ENCODE data around the gene MLEC. TPM values are rescaled to one million over a fixed set of nuclear protein-coding genes. Genes with fewer than 3 reads are reported as not detected.

Gene MLEC
- total RNA-seq, 2 experiments from 2014 or later: 74.5 to 96.2 TPM

- ATAC-seq (no peak), DNase-seq (no peak)
- Mint-ChIP-seq H3K4me3 (peak overlapping the region; percentile 88), H3K4me1 (peaks cover 60% of the 10 kb centered on the region), H3K36me3 (peaks cover 2% of the 10 kb centered on the region), H3K27ac (peak overlapping the region; percentile 76), H3K9me3 (ENCODE audit: low read depth) (no peaks in the 10 kb centered on the region), H3K27me3 (no peaks in the 10 kb centered on the region)
- CTCF ChIA-PET: interaction anchor here (1.0 to 7.4 kb wide), 9 partner anchors 15 to 387 kb away, joined by 3 to 55 read pairs (median 3); partner anchors contain the start of gene UNC119B
Observed at GRCh38 chr12:120688527-120689071, 1.6 kb downstream of the MLEC start.

GRCh38 chr12:120689397-120690082 is 2.6 kb downstream of the MLEC start:
- H3K27ac Mint-ChIP-seq: no peak overlapping the region
- ATAC-seq: no peak
- H3K9me3 Mint-ChIP-seq (ENCODE audit: low read depth): no peaks in the 10 kb centered on the region
- peaks cover 57% of the 10 kb centered on the region for H3K4me1 Mint-ChIP-seq
- peaks cover 8% of the 10 kb centered on the region for H3K36me3 Mint-ChIP-seq
- CTCF ChIA-PET: interaction anchor here (1.2 to 7.4 kb wide), 2 partner anchors 9 to 41 kb away, joined by 3 to 55 read pairs; no protein-coding TSS in a partner anchor
- no peak for DNase-seq
- H3K4me3 Mint-ChIP-seq: peak overlapping the region; percentile 88
- no peaks in the 10 kb centered on the region for H3K27me3 Mint-ChIP-seq

GRCh38 chr12:120690083-120690450 is 3.1 kb downstream of the MLEC start:
- no peak overlapping the region for H3K4me3 Mint-ChIP-seq
- no peaks in the 10 kb centered on the region for H3K27me3 Mint-ChIP-seq
- DNase-seq (no peak), ATAC-seq (no peak)
- peaks cover 52% of the 10 kb centered on the region for H3K4me1 Mint-ChIP-seq
- CTCF ChIA-PET: interaction anchor here (0.7 to 7.4 kb wide), 3 partner anchors 9 to 282 kb away, joined by 3 to 55 read pairs (median 3); no protein-coding TSS in a partner anchor
- peaks cover 13% of the 10 kb centered on the region for H3K36me3 Mint-ChIP-seq
- H3K9me3 Mint-ChIP-seq (ENCODE audit: low read depth): no peaks in the 10 kb centered on the region
- no peak overlapping the region for H3K27ac Mint-ChIP-seq

GRCh38 chr12:120690978-120691377 is 4.0 kb downstream of the MLEC start:
- H3K9me3 Mint-ChIP-seq (ENCODE audit: low read depth): no peaks in the 10 kb centered on the region
- H3K27ac Mint-ChIP-seq: peak overlapping the region; percentile 20
- ATAC-seq (no peak), DNase-seq (no peak)
- CTCF ChIA-PET: interaction anchor here (7.4 kb wide), 1 partner anchor 43 kb away, joined by 55 read pairs; no protein-coding TSS in a partner anchor
- no peaks in the 10 kb centered on the region for H3K27me3 Mint-ChIP-seq
- H3K4me3 Mint-ChIP-seq: no peak overlapping the region
- peaks cover 18% of the 10 kb centered on the region for H3K36me3 Mint-ChIP-seq
- peaks cover 47% of the 10 kb centered on the region for H3K4me1 Mint-ChIP-seq

- Mint-ChIP-seq H3K4me3 (no peak overlapping the region), H3K9me3 (ENCODE audit: low read depth) (no peaks in the 10 kb centered on the region), H3K4me1 (peaks cover 47% of the 10 kb centered on the region), H3K27me3 (no peaks in the 10 kb centered on the region), H3K36me3 (peaks cover 30% of the 10 kb centered on the region), H3K27ac (peak overlapping the region; percentile 16)
- CTCF ChIA-PET: interaction anchor here (7.4 kb wide), 1 partner anchor 44 kb away, joined by 55 read pairs; no protein-coding TSS in a partner anchor
- DNase-seq (no peak), ATAC-seq (no peak)
Observed at GRCh38 chr12:120692524-120693033, 5.6 kb downstream of the MLEC start.

- H3K4me1 Mint-ChIP-seq: peaks cover 38% of the 10 kb centered on the region
- no peaks in the 10 kb centered on the region for H3K9me3 Mint-ChIP-seq (ENCODE audit: low read depth)
- ATAC-seq (no peak), DNase-seq (no peak)
- H3K27ac Mint-ChIP-seq: no peak overlapping the region
- H3K4me3 Mint-ChIP-seq: no peak overlapping the region
- CTCF ChIA-PET: no interaction called here
- H3K27me3 Mint-ChIP-seq: no peaks in the 10 kb centered on the region
- peaks cover 31% of the 10 kb centered on the region for H3K36me3 Mint-ChIP-seq
Observed at GRCh38 chr12:120693848-120694247, 6.9 kb downstream of the MLEC start.

- Mint-ChIP-seq H3K36me3 (peaks cover 33% of the 10 kb centered on the region), H3K4me1 (peaks cover 12% of the 10 kb centered on the region), H3K27me3 (no peaks in the 10 kb centered on the region), H3K9me3 (ENCODE audit: low read depth) (no peaks in the 10 kb centered on the region), H3K27ac (no peak overlapping the region), H3K4me3 (no peak overlapping the region)
- DNase-seq: no peak
- CTCF ChIA-PET: no interaction called here
- no peak for ATAC-seq
Observed at GRCh38 chr12:120696626-120697025, 9.7 kb downstream of the MLEC start.

- Mint-ChIP-seq H3K4me1 (peaks cover 8% of the 10 kb centered on the region), H3K27ac (no peak overlapping the region), H3K27me3 (no peaks in the 10 kb centered on the region), H3K36me3 (peaks cover 35% of the 10 kb centered on the region), H3K9me3 (ENCODE audit: low read depth) (no peaks in the 10 kb centered on the region), H3K4me3 (no peak overlapping the region)
- DNase-seq (no peak), ATAC-seq (no peak)
- CTCF ChIA-PET: interaction anchor here (1.0 to 1.3 kb wide), 2 partner anchors 20 to 48 kb away, joined by 3 to 6 read pairs; no protein-coding TSS in a partner anchor
Observed at GRCh38 chr12:120697344-120697743, 10.4 kb downstream of the MLEC start.

GRCh38 chr12:120698665-120699064 is 11.7 kb downstream of the MLEC start:
- Mint-ChIP-seq H3K27ac (peak overlapping the region; percentile 10), H3K4me3 (no peak overlapping the region), H3K27me3 (no peaks in the 10 kb centered on the region), H3K36me3 (peaks cover 35% of the 10 kb centered on the region), H3K9me3 (ENCODE audit: low read depth) (no peaks in the 10 kb centered on the region), H3K4me1 (peaks cover 3% of the 10 kb centered on the region)
- no peak for ATAC-seq
- CTCF ChIA-PET: interaction anchor here (0.6 to 1.3 kb wide), 7 partner anchors 9 to 202 kb away, joined by 3 to 6 read pairs (median 3); no protein-coding TSS in a partner anchor
- no peak for DNase-seq

GRCh38 chr12:120699553-120699952 is 12.6 kb downstream of the MLEC start:
- peaks cover 29% of the 10 kb centered on the region for H3K36me3 Mint-ChIP-seq
- no peaks in the 10 kb centered on the region for H3K9me3 Mint-ChIP-seq (ENCODE audit: low read depth)
- peaks cover 3% of the 10 kb centered on the region for H3K4me1 Mint-ChIP-seq
- CTCF ChIA-PET: interaction anchor here (1.1 to 2.3 kb wide), 2 partner anchors 10 to 53 kb away, joined by 3 to 6 read pairs; no protein-coding TSS in a partner anchor
- DNase-seq: no peak
- ATAC-seq: no peak
- H3K27ac Mint-ChIP-seq: no peak overlapping the region
- no peak overlapping the region for H3K4me3 Mint-ChIP-seq
- no peaks in the 10 kb centered on the region for H3K27me3 Mint-ChIP-seq

GRCh38 chr12:120700886-120701285 is 13.9 kb downstream of the MLEC start:
- CTCF ChIA-PET: interaction anchor here (1.2 to 2.3 kb wide), 4 partner anchors 9 to 54 kb away, joined by 4 to 6 read pairs (median 6); partner anchors contain the start of gene UNC119B
- Mint-ChIP-seq H3K27me3 (no peaks in the 10 kb centered on the region), H3K27ac (no peak overlapping the region), H3K36me3 (peaks cover 19% of the 10 kb centered on the region), H3K4me3 (no peak overlapping the region), H3K4me1 (peaks cover 3% of the 10 kb centered on the region), H3K9me3 (ENCODE audit: low read depth) (no peaks in the 10 kb centered on the region)
- ATAC-seq: no peak
- DNase-seq: no peak

- DNase-seq (no peak), ATAC-seq (no peak)
- CTCF ChIA-PET: interaction anchor here (0.8 to 2.0 kb wide), 2 partner anchors 14 to 33 kb away, joined by 3 to 5 read pairs; no protein-coding TSS in a partner anchor
- no peak overlapping the region for H3K27ac Mint-ChIP-seq
- no peaks in the 10 kb centered on the region for H3K27me3 Mint-ChIP-seq
- H3K9me3 Mint-ChIP-seq (ENCODE audit: low read depth): no peaks in the 10 kb centered on the region
- H3K4me3 Mint-ChIP-seq: no peak overlapping the region
- peaks cover 8% of the 10 kb centered on the region for H3K36me3 Mint-ChIP-seq
- H3K4me1 Mint-ChIP-seq: peaks cover 3% of the 10 kb centered on the region
Observed at GRCh38 chr12:120702637-120703036, 15.7 kb downstream of the MLEC start.

- Mint-ChIP-seq H3K4me3 (no peak overlapping the region), H3K9me3 (ENCODE audit: low read depth) (no peaks in the 10 kb centered on the region), H3K27ac (no peak overlapping the region), H3K4me1 (peaks cover 5% of the 10 kb centered on the region), H3K36me3 (peaks cover 8% of the 10 kb centered on the region), H3K27me3 (no peaks in the 10 kb centered on the region)
- CTCF ChIA-PET: interaction anchor here (0.8 kb wide), 1 partner anchor 15 kb away, joined by 3 read pairs; no protein-coding TSS in a partner anchor
- ATAC-seq: no peak
- DNase-seq: no peak
Observed at GRCh38 chr12:120703311-120703942, 16.5 kb downstream of the MLEC start.
